Activated naive CD8-positive, alpha-beta T cell (primary cell): ENCODE measurements around the gene COQ8B.

Experiments used
- H3K27ac Mint-ChIP-seq: one replicate; pipeline ENCODE4 v1.8.0; 2021; ENCODE audit warnings: mixed read lengths
- H3K27me3 Mint-ChIP-seq: one replicate; pipeline ENCODE4 v1.8.0; 2021; ENCODE audit warnings: mixed read lengths
- H3K36me3 Mint-ChIP-seq: one replicate; pipeline ENCODE4 v1.8.0; 2021; ENCODE audit warnings: mixed read lengths
- H3K4me1 Mint-ChIP-seq: one replicate; pipeline ENCODE4 v1.8.0; 2021; ENCODE audit warnings: low read depth, mixed read lengths
- H3K4me3 Mint-ChIP-seq: one replicate; pipeline ENCODE4 v1.8.0; 2021; ENCODE audit warnings: mild to moderate bottlenecking, mixed read lengths
- H3K9me3 Mint-ChIP-seq: one replicate; pipeline ENCODE4 v1.8.0; 2021; ENCODE audit warnings: low read depth, mixed read lengths

COQ8B gene

DNA sequence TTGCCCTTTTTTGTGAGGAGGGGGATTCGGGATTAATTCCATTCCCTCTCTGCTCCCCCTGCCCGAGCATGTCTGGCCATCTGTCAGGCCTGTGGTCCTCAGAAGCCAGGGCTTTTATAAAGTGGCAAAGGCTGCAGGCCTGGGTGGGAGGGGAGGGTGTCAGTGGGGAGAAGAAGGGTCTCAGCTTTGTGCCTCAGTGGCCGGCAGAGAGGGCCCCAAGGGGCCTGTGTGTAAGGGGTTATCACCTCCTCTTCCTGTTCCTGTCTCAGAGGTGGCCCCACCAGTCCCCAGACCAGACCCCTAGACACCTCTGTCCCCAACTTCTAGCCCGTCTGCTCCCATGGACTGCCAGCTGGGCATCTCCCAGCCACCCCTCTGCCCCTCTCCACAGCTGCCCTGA, 22.8 kb downstream of the COQ8B start:
- Mint-ChIP-seq H3K4me3 (no peak overlapping the region), H3K27ac (no peak overlapping the region), H3K27me3 (no peaks in the 10 kb centered on the region), H3K4me1 (peaks cover 6% of the 10 kb centered on the region), H3K9me3 (no peaks in the 10 kb centered on the region), H3K36me3 (no peaks in the 10 kb centered on the region)

DNA sequence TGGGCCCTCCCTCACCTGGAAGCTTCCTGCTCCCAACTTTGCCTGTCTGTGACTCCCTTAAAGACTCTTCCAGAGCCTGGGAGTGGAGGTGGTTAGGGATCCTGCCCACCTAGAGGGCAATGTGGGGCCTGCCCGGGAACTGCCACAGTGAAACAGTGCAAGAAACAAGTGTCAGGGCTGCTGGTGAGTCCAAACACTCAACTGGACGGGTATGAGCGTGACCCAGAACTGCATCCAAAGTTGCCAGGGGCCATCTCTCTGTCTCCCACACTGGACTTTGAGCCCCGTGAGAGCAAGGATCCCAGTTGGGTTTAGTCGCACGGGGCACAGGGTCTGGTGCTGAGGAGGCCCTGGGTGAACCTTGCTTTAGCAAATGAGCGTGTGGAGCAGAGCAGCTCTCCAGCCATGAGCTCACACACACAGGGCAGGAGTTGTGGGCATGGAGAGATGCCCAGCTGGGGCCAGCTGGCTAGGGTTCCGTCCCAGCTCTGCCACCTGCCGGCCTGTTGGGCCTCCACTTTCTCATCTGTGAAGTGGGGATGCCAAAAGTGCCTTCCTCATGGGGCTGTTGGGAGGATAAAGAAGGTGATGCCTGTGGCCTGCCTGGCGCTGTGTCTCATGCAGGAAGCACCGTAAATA, 23.4 kb downstream of the COQ8B start:
- Mint-ChIP-seq H3K36me3 (no peaks in the 10 kb centered on the region), H3K27me3 (no peaks in the 10 kb centered on the region), H3K9me3 (no peaks in the 10 kb centered on the region), H3K27ac (no peak overlapping the region), H3K4me1 (peaks cover 6% of the 10 kb centered on the region), H3K4me3 (no peak overlapping the region)

DNA sequence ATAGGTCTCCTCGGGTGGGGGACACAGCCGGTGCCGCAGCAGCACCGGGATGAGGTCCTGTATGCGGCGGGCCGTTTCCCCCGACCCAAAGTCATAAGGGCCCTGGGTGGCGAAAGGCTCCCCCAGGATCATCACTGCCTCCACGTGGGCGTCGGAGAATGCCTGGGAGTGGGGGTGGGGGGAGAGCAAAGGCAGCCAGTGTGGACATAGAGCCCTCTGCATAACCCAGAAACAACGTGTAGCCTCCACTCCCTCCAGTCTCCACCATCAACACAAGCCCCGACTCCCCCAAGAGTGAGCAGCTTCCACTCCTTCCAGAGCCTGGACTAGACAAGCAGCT, 24.5 kb downstream of the COQ8B start:
- H3K4me3 Mint-ChIP-seq: no peak overlapping the region
- H3K4me1 Mint-ChIP-seq: peaks cover 6% of the 10 kb centered on the region
- no peaks in the 10 kb centered on the region for H3K9me3 Mint-ChIP-seq
- no peak overlapping the region for H3K27ac Mint-ChIP-seq
- H3K36me3 Mint-ChIP-seq: no peaks in the 10 kb centered on the region
- H3K27me3 Mint-ChIP-seq: no peaks in the 10 kb centered on the region

DNA sequence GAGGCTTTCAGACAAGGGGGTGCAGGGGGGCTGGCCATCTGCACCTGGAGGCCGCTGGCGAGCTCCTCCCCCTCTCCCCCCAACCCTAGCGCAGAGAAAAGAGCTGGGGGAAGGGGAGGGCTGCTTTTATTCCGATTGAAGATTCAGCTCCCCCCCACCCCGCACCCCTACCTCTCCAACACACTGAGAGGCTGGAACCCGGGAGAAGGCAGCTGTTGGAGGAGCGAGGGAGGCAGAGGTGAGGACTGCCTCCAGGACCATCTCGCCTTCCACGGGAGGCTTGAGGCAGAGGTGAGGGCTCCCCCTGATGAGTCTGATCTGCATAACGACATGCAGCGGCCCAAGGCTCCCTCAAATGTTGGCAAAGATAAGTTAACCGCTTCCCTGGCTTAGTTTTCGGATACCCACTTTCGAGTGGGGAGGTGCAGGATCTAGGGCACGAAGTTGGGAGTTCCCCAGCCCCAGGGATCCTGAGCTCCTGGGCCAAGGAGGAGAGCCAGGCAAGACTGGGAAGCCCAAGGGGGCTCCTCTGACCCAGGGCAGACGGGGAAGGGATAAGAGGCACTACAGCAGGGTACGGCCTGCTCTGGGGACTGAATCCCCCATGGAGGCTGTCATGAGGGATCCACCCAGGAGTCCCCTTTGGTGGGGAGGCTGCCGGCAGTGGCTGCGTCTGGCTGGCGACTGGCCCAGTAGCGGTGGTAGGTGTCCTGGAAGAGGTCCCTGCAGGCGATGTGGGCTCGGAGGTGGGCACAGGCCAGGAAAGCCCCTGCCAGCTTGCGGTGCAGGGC, 25.1 kb downstream of the COQ8B start:
- peak overlapping the region; percentile 96 for H3K27ac Mint-ChIP-seq
- H3K36me3 Mint-ChIP-seq: no peaks in the 10 kb centered on the region
- H3K9me3 Mint-ChIP-seq: no peaks in the 10 kb centered on the region
- peak overlapping the region; percentile 94 for H3K4me3 Mint-ChIP-seq
- no peaks in the 10 kb centered on the region for H3K27me3 Mint-ChIP-seq
- H3K4me1 Mint-ChIP-seq: peaks cover 6% of the 10 kb centered on the region

DNA sequence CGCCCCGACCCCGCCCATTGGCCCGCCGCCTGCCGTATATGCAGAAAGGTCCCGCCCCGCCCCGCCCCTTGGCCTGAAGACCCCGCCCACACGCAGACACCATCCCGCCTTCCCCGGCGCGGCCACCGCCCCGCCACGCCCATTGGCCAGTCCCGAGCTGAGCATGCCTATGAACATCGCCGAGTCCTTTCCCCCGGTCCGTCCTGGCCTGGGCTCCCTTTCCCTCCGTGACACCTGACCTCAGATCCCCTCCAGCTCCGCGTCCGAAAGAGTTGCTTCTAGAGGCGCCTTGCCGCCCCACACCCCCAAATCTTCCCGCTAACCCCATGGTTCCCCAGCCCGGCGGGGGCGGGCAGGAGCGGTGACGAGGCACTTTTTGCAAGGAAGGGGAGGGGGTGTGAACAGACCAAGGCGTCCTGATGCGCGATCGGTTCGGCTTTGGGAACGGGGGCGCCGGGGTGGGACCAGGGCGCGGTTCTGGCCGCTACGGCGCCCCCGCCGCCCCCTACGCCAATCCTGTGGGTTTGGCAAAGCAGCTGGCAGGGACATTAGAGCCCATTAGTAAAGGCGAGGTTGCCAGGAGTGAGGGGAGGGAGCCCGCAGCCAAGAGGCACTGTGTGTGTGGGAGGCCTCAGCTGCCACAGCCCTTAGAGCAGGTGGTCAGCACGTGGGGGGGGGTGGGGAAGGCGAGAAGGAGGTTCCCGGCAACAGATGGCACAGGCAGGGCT, 25.8 kb downstream of the COQ8B start:
- Mint-ChIP-seq H3K4me3 (peak overlapping the region; percentile 94), H3K27ac (peak overlapping the region; percentile 96), H3K9me3 (no peaks in the 10 kb centered on the region), H3K27me3 (no peaks in the 10 kb centered on the region), H3K36me3 (peaks cover 2% of the 10 kb centered on the region), H3K4me1 (peaks cover 6% of the 10 kb centered on the region)

DNA sequence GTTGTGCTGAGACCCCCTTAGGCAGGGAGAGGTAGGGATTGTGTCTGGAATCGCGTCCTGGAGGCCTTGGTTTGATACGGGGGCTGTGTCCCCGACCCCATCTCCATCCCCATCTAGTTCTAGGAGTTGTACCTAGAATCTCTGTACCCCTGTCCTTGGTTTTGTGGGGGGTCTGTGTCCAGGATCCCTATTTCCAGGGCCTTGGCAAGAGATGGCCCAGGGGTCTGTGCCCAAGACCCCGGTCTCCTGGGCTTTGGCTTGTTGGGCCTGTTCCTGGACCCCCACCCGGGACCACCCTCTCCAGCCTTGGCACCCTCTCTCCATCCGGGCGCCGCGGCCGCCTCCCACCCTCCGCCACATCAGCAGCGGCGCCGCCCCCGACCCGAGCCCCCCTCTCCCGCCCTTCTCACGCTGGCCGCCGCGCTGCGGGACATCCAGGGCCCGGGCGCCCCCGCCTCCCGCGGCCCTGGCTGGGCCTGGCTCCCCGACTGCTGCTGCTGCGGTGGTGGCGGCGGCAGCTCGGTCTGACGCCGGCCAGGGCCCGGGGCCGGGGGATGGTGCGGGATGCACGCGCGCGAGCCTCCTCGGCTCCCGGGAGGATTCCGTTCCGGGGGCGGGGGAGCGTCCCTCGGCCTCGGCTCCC, 26.5 kb downstream of the COQ8B start, which contains the start of gene NUMBL:
TSS of gene NUMBL (minus strand) at position 602 of the 643 bp plus-strand sequence. CDS start at position 434, 168 bp downstream.
- Mint-ChIP-seq H3K36me3 (peaks cover 7% of the 10 kb centered on the region), H3K4me1 (peaks cover 6% of the 10 kb centered on the region), H3K4me3 (peak within 1 kb of the TSS; percentile 94), H3K9me3 (no peaks in the 10 kb centered on the region), H3K27me3 (no peaks in the 10 kb centered on the region), H3K27ac (peak within 1 kb of the TSS; percentile 96)

DNA sequence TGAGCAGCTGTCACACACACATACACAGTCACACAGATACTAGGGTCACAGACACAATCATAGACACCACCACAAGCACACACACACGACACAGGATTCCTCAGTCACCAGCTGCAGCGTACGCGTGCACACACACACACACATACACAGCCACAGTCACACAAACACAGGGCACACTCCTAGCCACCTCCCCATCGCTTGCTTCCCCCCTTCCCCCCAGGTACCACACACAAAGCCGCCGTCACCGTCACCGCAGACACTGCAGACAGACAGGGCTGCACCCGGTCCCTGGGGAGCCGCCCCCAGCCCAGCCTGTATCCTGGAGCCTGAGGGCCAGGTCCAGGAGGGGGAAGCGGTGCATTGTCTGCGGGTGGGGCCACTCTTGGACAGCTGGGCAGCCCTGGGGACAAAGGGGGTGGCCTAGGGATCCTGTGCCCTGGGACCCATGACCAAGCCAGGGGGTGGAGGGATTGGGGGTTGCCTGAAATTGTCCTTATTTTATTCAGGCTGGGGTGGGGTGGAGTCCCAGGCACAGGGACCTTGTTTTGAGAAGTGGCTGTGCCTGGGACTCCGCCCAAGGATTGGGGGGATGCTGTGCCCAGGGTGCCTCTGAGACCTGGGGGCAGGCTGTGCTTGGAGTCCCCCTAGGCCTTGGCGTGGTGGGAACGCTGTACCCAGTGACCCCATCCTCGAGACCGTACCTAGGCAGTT, 27.2 kb downstream of the COQ8B start:
- Mint-ChIP-seq H3K36me3 (peaks cover 7% of the 10 kb centered on the region), H3K4me3 (peak overlapping the region; percentile 48), H3K27ac (no peak overlapping the region), H3K9me3 (no peaks in the 10 kb centered on the region), H3K4me1 (peaks cover 6% of the 10 kb centered on the region), H3K27me3 (no peaks in the 10 kb centered on the region)

DNA sequence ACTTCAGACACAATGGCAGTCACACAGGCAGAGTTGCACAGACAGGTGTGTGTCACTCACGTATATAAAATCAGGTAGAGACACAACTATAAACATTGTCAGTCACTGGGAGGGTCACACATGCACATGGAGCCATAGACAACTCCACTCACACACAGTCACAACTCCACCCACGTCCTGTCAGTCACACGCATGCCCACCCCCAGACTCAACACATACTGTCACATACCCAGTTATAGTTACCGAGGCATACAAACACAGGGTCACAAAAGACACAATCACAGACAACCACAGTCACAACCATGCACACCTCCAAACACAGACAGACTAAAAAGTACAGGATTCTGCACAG, 27.7 kb downstream of the COQ8B start:
- H3K4me3 Mint-ChIP-seq: no peak overlapping the region
- peaks cover 6% of the 10 kb centered on the region for H3K4me1 Mint-ChIP-seq

DNA sequence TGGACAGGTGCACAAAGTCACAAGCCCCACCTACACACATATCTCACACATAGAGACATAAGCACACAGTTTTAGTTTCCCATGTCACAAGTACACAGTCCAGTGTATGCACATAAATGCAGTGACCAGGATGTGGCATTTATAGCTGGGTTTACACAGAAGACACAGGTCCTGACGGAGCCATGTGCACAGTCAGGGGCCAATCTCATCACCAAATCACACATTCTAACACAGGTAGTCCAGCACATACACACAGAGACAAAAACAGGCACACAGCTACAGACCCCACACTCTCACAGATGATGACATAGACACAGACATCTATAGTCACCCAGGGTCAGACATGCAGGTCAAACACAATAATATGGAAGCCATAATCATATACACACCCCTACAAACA, 28.4 kb downstream of the COQ8B start:
- no peak overlapping the region for H3K27ac Mint-ChIP-seq
- no peak overlapping the region for H3K4me3 Mint-ChIP-seq
- peaks cover 7% of the 10 kb centered on the region for H3K36me3 Mint-ChIP-seq
- H3K9me3 Mint-ChIP-seq: no peaks in the 10 kb centered on the region
- H3K27me3 Mint-ChIP-seq: no peaks in the 10 kb centered on the region
- peaks cover 6% of the 10 kb centered on the region for H3K4me1 Mint-ChIP-seq

More for the DNA sequence above, 27.7 kb downstream of the COQ8B start:
- H3K9me3 Mint-ChIP-seq: no peaks in the 10 kb centered on the region
- H3K36me3 Mint-ChIP-seq: peaks cover 7% of the 10 kb centered on the region
- H3K27ac Mint-ChIP-seq: no peak overlapping the region
- H3K27me3 Mint-ChIP-seq: no peaks in the 10 kb centered on the region

DNA sequence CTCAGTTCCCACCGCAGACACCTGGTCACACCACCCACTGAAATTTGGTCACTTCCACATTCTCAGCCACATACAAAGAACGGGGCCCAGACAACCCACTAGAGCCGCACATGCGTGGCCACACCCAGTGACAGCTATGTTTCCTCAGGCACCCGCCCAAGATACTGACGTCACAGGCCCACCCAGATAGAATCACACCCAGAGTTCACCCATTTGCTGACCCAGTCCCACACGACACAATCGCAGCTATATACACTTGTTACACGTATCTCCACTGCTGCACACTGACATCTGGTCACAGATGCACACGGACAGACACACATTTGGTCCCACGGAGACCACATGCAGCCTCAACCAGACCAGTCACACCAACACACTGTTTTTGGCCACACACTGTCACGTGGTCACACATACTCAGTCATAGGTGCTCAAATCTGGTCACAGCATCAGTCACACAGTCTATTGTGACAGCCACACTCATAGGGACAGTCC, 29.1 kb downstream of the COQ8B start:
- H3K27me3 Mint-ChIP-seq: no peaks in the 10 kb centered on the region
- H3K36me3 Mint-ChIP-seq: peaks cover 7% of the 10 kb centered on the region
- H3K4me3 Mint-ChIP-seq: no peak overlapping the region
- no peak overlapping the region for H3K27ac Mint-ChIP-seq
- peaks cover 6% of the 10 kb centered on the region for H3K4me1 Mint-ChIP-seq
- H3K9me3 Mint-ChIP-seq: no peaks in the 10 kb centered on the region

DNA sequence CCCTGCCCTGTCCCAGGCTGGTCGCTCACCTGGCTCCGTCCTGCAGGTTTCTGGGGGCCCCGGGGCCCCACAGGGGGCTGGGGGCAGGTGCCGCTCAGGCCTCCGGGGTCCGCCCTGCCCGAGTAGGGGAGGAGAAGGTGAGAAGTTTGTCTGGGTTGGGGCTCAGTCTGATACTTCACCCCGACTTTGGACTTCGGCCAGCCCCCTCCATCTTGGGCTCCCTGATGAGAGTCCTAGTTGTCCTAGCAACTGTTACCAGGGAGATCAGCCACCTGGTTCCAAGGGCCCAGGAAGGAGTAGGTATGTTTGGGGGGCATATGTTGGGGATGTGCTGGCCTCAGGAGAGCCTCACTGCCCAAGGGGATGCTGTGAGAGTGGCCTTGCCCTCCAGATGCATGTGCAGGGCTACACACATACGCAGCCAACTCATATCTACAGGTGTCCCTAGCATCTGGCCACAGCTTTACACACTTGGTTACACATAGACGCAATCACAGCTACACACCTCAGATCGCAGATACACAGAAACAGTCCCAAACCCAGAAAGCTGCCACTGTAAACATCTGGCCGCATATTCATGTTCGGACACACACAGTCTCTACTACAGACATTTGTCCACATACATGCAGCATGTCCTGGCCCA, 29.7 kb downstream of the COQ8B start:
- H3K36me3 Mint-ChIP-seq: peaks cover 7% of the 10 kb centered on the region
- no peaks in the 10 kb centered on the region for H3K27me3 Mint-ChIP-seq
- H3K27ac Mint-ChIP-seq: no peak overlapping the region
- H3K4me1 Mint-ChIP-seq: peaks cover 6% of the 10 kb centered on the region
- H3K9me3 Mint-ChIP-seq: no peaks in the 10 kb centered on the region
- no peak overlapping the region for H3K4me3 Mint-ChIP-seq

DNA sequence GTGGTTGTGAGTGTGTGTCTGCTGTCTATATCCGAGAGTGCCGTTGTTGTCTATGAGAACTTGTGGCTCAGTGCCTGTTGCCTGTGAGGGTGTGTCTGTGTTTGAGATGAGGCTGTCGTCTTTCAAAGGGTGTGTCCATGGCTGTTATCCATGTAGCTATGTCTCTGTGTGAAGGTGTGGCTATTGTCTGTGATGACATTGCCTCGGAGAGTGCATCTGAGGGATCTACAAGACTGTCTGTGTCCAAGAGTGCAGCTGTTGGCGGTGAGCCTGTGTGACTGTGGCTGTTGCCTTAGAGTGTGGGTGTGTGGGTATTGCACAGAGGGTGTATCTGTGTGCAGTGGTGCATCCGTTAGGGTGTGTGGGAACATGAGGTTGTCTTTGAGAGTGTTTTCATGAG, 31.1 kb downstream of the COQ8B start:
- Mint-ChIP-seq H3K4me3 (no peak overlapping the region), H3K36me3 (peaks cover 7% of the 10 kb centered on the region), H3K9me3 (no peaks in the 10 kb centered on the region), H3K27ac (no peak overlapping the region), H3K4me1 (no peaks in the 10 kb centered on the region), H3K27me3 (no peaks in the 10 kb centered on the region)

DNA sequence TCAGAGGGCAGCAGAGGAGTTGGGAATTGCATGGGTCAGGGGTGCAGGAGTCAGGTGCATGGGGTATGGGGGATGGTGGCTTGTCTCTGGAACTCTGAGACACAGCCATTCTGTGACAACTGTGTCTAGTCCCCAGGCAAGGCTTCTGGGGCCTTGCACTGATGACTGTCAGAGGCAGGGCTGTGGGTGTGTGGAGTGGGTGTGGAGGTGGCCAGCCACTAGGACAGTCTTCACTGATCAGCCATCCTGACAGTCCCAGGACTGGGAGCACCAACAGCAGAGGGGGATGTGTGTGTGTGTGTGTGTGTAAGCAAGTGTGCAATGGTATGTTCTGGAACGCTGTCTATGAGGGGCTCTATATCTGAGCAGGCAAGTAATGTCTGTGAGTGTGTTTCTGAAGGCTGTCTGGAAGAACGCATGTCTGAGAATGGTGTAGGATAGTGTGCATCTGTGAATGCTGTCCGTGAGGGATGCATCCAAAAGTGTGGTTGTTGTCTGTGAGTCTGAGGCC, 31.6 kb downstream of the COQ8B start:
- Mint-ChIP-seq H3K4me3 (no peak overlapping the region), H3K9me3 (no peaks in the 10 kb centered on the region), H3K27me3 (no peaks in the 10 kb centered on the region), H3K4me1 (no peaks in the 10 kb centered on the region), H3K36me3 (peaks cover 7% of the 10 kb centered on the region), H3K27ac (no peak overlapping the region)

DNA sequence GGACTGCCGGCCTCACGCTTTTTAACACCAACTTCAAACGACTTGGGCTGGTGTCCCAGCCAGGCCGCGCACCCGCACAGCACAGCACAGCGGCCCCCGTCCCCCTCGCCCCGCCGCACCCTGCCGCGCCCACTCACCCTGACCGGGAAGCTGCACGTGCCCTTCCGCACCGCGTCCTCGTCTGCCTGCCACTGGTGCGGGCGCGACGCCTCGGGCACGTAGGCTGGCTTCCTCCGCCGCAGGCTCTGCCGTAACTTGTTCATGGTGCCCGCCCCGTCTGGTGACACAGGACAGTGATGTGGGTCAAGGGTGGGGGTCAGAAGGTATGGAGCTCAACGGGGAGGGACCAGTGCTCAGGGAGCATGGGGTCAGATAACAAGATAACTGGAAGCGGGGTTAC, 32.4 kb downstream of the COQ8B start:
- H3K9me3 Mint-ChIP-seq: no peaks in the 10 kb centered on the region

More for the DNA sequence above, 32.4 kb downstream of the COQ8B start:
- Mint-ChIP-seq H3K27ac (no peak overlapping the region), H3K27me3 (no peaks in the 10 kb centered on the region), H3K4me1 (no peaks in the 10 kb centered on the region), H3K36me3 (peaks cover 7% of the 10 kb centered on the region), H3K4me3 (no peak overlapping the region)
